ENCODE measurements around the gene ZNRF2. TPM values are rescaled to one million over a fixed set of nuclear protein-coding genes. Genes with fewer than 3 reads are reported as not detected.

Gene ZNRF2
- total RNA-seq, 1 experiment from 2014 or later, result 9.8 TPM

GRCh38 chr7:30313793-30314192 is 29.4 kb downstream of the ZNRF2 start:
- no peak overlapping the region for H3K27ac Mint-ChIP-seq (ENCODE audit: low read depth, unreplicated experiment)
- H3K9me3 Mint-ChIP-seq (ENCODE audit: unreplicated experiment), result no peaks in the 10 kb centered on the region
- TF ChIP-seq CTCF (IDR thresholded peaks at IDR 0.05; ENCODE audit: unreplicated experiment), result no peak
- H3K27me3 Mint-ChIP-seq (ENCODE audit: insufficient read depth, unreplicated experiment), result no peaks in the 10 kb centered on the region
- no peaks in the 10 kb centered on the region for H3K36me3 Mint-ChIP-seq (ENCODE audit: insufficient read depth, unreplicated experiment)
- H3K4me3 Mint-ChIP-seq (ENCODE audit: unreplicated experiment), result no peak overlapping the region
- no TSS peak for BruUV-seq (replicated peaks)
- peaks cover 39% of the 10 kb centered on the region for H3K4me1 Mint-ChIP-seq (ENCODE audit: insufficient read depth, unreplicated experiment)
- no peak for DNase-seq (ENCODE audit: unreplicated experiment)
- intact Hi-C loops (cut with micrococcal nuclease), result no loop called here
- CTCF ChIA-PET, result interaction anchor here (0.6 to 3.4 kb wide), 4 partner anchors 8 to 1058 kb away, joined by 3 to 7 read pairs (median 4); no protein-coding TSS in a partner anchor
- POLR2A ChIA-PET, result interaction anchor here (0.7 to 10.8 kb wide), 7 partner anchors 8 to 292 kb away, joined by 3 to 65 read pairs (median 7); no protein-coding TSS in a partner anchor

GRCh38 chr7:30315589-30315988 is 31.2 kb downstream of the ZNRF2 start:
- DNase-seq (ENCODE audit: unreplicated experiment), result no peak
- Mint-ChIP-seq H3K27ac (ENCODE audit: low read depth, unreplicated experiment) (no peak overlapping the region), H3K4me1 (ENCODE audit: insufficient read depth, unreplicated experiment) (peaks cover 30% of the 10 kb centered on the region), H3K27me3 (ENCODE audit: insufficient read depth, unreplicated experiment) (no peaks in the 10 kb centered on the region), H3K36me3 (ENCODE audit: insufficient read depth, unreplicated experiment) (no peaks in the 10 kb centered on the region), H3K4me3 (ENCODE audit: unreplicated experiment) (no peak overlapping the region), H3K9me3 (ENCODE audit: unreplicated experiment) (no peaks in the 10 kb centered on the region)
- intact Hi-C loops (cut with micrococcal nuclease), result no loop called here
- POLR2A ChIA-PET, result interaction anchor here (0.7 to 3.2 kb wide), 13 partner anchors 11 to 88 kb away, joined by 3 to 26 read pairs (median 4); partner anchors contain the start of gene ZNRF2
- no peak for TF ChIP-seq CTCF (IDR thresholded peaks at IDR 0.05; ENCODE audit: unreplicated experiment)
- CTCF ChIA-PET, result interaction anchor here (1.1 to 3.4 kb wide), 2 partner anchors 10 to 34 kb away, joined by 3 to 7 read pairs; no protein-coding TSS in a partner anchor
- BruUV-seq (replicated peaks), result no TSS peak

GRCh38 chr7:30320392-30320791 is 36.0 kb downstream of the ZNRF2 start:
- intact Hi-C loops (cut with micrococcal nuclease), result no loop called here
- peaks cover 46% of the 10 kb centered on the region for H3K4me1 Mint-ChIP-seq (ENCODE audit: insufficient read depth, unreplicated experiment)

More at GRCh38 chr7:30320392-30320791, 36.0 kb downstream of the ZNRF2 start:
- POLR2A ChIA-PET, result interaction anchor here (1.1 to 4.4 kb wide), 7 partner anchors 10 to 83 kb away, joined by 4 to 75 read pairs (median 41); no protein-coding TSS in a partner anchor
- DNase-seq (ENCODE audit: unreplicated experiment), result no peak
- H3K36me3 Mint-ChIP-seq (ENCODE audit: insufficient read depth, unreplicated experiment), result peaks cover 5% of the 10 kb centered on the region
- no peaks in the 10 kb centered on the region for H3K9me3 Mint-ChIP-seq (ENCODE audit: unreplicated experiment)
- no peak overlapping the region for H3K27ac Mint-ChIP-seq (ENCODE audit: low read depth, unreplicated experiment)
- H3K4me3 Mint-ChIP-seq (ENCODE audit: unreplicated experiment), result no peak overlapping the region
- no TSS peak for BruUV-seq (replicated peaks)
- TF ChIP-seq CTCF (IDR thresholded peaks at IDR 0.05; ENCODE audit: unreplicated experiment), result no peak
- CTCF ChIA-PET, result no interaction called here
- no peaks in the 10 kb centered on the region for H3K27me3 Mint-ChIP-seq (ENCODE audit: insufficient read depth, unreplicated experiment)
